WTC11 (cell line): ENCODE results near the gene FAM200B. TPM values are rescaled to one million over a fixed set of nuclear protein-coding genes. Genes with fewer than 3 reads are reported as not detected.

Source experiments
- ATAC-seq: fragments of 200-7000 bp; cut with Tn5 transposase; 2 replicates; pipeline ENCODE4 v1.10.0; 2021; ENCODE audit warnings: mild to moderate bottlenecking, moderate library complexity
- CTCF ChIA-PET: fragments of 300-600 bp; sonication (Branson Sonifier 250); formaldehyde crosslinking; loops from one replicate; lab custom pipeline; 2021; ENCODE audit warnings: antibody characterized with exemption; lab: Charles Lee
- POLR2A ChIA-PET: fragments of 350-600 bp; sonication (Branson Sonifier 250); formaldehyde crosslinking; loops from one replicate; lab custom pipeline; 2021; ENCODE audit warnings: antibody characterized with exemption; lab: Charles Lee
- DNase-seq: peaks from one replicate; pipeline ENCODE4 v3.0.0; 2021; ENCODE audit warnings: low spot score
- H3K27ac Mint-ChIP-seq: 2 replicates; pipeline ENCODE4 v1.8.0; 2021; ENCODE audit warnings: mixed read lengths
- H3K27me3 Mint-ChIP-seq: 2 replicates; pipeline ENCODE4 v1.8.0; 2021; ENCODE audit warnings: low read depth, mild to moderate bottlenecking, moderate library complexity, mixed read lengths
- H3K36me3 Mint-ChIP-seq: 2 replicates; pipeline ENCODE4 v1.8.0; 2021; ENCODE audit warnings: mixed read lengths
- H3K4me1 Mint-ChIP-seq: 2 replicates; pipeline ENCODE4 v1.8.0; 2022; ENCODE audit warnings: mixed read lengths
- H3K4me3 Mint-ChIP-seq: 2 replicates; pipeline ENCODE4 v1.8.0; 2021; ENCODE audit warnings: mild to moderate bottlenecking, moderate library complexity, mixed read lengths
- H3K9me3 Mint-ChIP-seq: 2 replicates; pipeline ENCODE4 v1.8.0; 2021; ENCODE audit warnings: mixed read lengths
- AFF4 ChIP-seq: sonication (generic); formaldehyde crosslinking; IDR thresholded peaks from 2 replicates; pipeline ENCODE4 v1.8.1; 2023; ENCODE audit warnings: mild to moderate bottlenecking, missing genetic modification reagents, borderline replicate concordance
- CDX4 ChIP-seq: fragments of 250-450 bp; sonication (Bioruptor Pico); IDR thresholded peaks from 2 replicates; pipeline ENCODE4 v1.9.0; 2021; ENCODE audit warnings: moderate library complexity, mild to moderate bottlenecking, inconsistent platforms, borderline replicate concordance
- CREB1 ChIP-seq: sonication (generic); formaldehyde crosslinking; IDR thresholded peaks from 2 replicates; pipeline ENCODE4 v1.8.0; 2023; ENCODE audit warnings: mild to moderate bottlenecking, missing genetic modification reagents
- ELF4 ChIP-seq: sonication (generic); formaldehyde crosslinking; IDR thresholded peaks from 2 replicates; pipeline ENCODE4 v1.8.1; 2022; ENCODE audit warnings: low read depth, mild to moderate bottlenecking, moderate library complexity, missing genetic modification reagents
- FOXJ3 ChIP-seq: sonication (generic); formaldehyde crosslinking; IDR thresholded peaks from 2 replicates; pipeline ENCODE4 v1.9.0; 2021; ENCODE audit warnings: missing genetic modification reagents, mild to moderate bottlenecking, borderline replicate concordance
- FOXP4 ChIP-seq: sonication (generic); formaldehyde crosslinking; IDR thresholded peaks from 2 replicates; pipeline ENCODE4 v1.8.0; 2022; ENCODE audit warnings: mild to moderate bottlenecking, missing genetic modification reagents
- GTF2I ChIP-seq: fragments of 250-450 bp; sonication (Bioruptor Pico); conservative IDR thresholded peaks from 2 replicates; pipeline ENCODE4 v1.4.0; 2021; ENCODE audit warnings: mild to moderate bottlenecking
- HMGA2 ChIP-seq: fragments of 250-450 bp; sonication (Bioruptor Pico); IDR thresholded peaks from 2 replicates; pipeline ENCODE4 v1.4.0; 2021; ENCODE audit warnings: mild to moderate bottlenecking, moderate library complexity
- MXD4 ChIP-seq: fragments of 250-450 bp; sonication (Bioruptor Pico); IDR thresholded peaks from 2 replicates; pipeline ENCODE4 v1.8.0; 2021; ENCODE audit warnings: mild to moderate bottlenecking, moderate library complexity, borderline replicate concordance
- NFYB ChIP-seq: sonication (generic); formaldehyde crosslinking; conservative IDR thresholded peaks from 2 replicates; pipeline ENCODE4 v1.8.0; 2022; ENCODE audit warnings: low read depth, missing genetic modification reagents
- SOX15 ChIP-seq: fragments of 250-450 bp; sonication (Bioruptor Pico); IDR thresholded peaks from 2 replicates; pipeline ENCODE4 v1.9.0; 2021; ENCODE audit warnings: mild to moderate bottlenecking
- TCF7 ChIP-seq: sonication (generic); formaldehyde crosslinking; IDR thresholded peaks from 2 replicates; pipeline ENCODE4 v1.8.0; 2022; ENCODE audit warnings: mild to moderate bottlenecking, low read depth, missing genetic modification reagents, moderate library complexity
- TP53 ChIP-seq: sonication (generic); formaldehyde crosslinking; IDR thresholded peaks from 2 replicates; pipeline ENCODE4 v1.8.1; 2023; ENCODE audit warnings: mild to moderate bottlenecking, missing genetic modification reagents
- ZNF232 ChIP-seq: sonication (generic); formaldehyde crosslinking; IDR thresholded peaks from 2 replicates; pipeline ENCODE4 v1.8.0; 2022; ENCODE audit warnings: mild to moderate bottlenecking, missing genetic modification reagents
- ZNF281 ChIP-seq: sonication (generic); formaldehyde crosslinking; IDR thresholded peaks from 2 replicates; pipeline ENCODE4 v1.8.0; 2023; ENCODE audit warnings: mild to moderate bottlenecking, missing genetic modification reagents
- ZNF317 ChIP-seq: sonication (generic); formaldehyde crosslinking; IDR thresholded peaks from 2 replicates; pipeline ENCODE4 v1.8.1; 2023; ENCODE audit warnings: low read depth, mild to moderate bottlenecking, moderate library complexity, missing genetic modification reagents, borderline replicate concordance
- ZNF396 ChIP-seq: fragments of 250-450 bp; sonication (Bioruptor Pico); IDR thresholded peaks from 2 replicates; pipeline ENCODE4 v1.8.0; 2021; ENCODE audit warnings: mild to moderate bottlenecking, moderate library complexity, borderline replicate concordance
- total RNA-seq: library from RNA; stranded (reverse); gene quantifications from 3 replicates; pipeline ENCODE4 v1.2.3, GENCODE V29; 2021

The FAM200B gene
- total RNA-seq, 1 experiment from 2014 or later: 28.4 TPM

GRCh38 chr4:15718465-15718864 lies 36.8 kb downstream of the FAM200B start:
- H3K27ac Mint-ChIP-seq: no peak overlapping the region

GRCh38 chr4:15718959-15719358 lies 37.3 kb downstream of the FAM200B start:
- ATAC-seq (no peak), DNase-seq (no peak)
- no peaks in the 10 kb centered on the region for H3K27me3 Mint-ChIP-seq
- TF ChIP-seq FOXP4 (CRISPR knock-in tag): no peak
- TF ChIP-seq CREB1 (CRISPR knock-in tag): no peak
- no peak for TF ChIP-seq ZNF317
- TF ChIP-seq HMGA2 (CRISPR knock-in tag): no peak
- no peak for TF ChIP-seq CDX4
- TF ChIP-seq FOXJ3 (CRISPR knock-in tag): no peak
- TF ChIP-seq MXD4 (CRISPR knock-in tag): no peak
- no peak for TF ChIP-seq ELF4 (CRISPR knock-in tag)
- no peak for TF ChIP-seq SOX15
- TF ChIP-seq TP53 (CRISPR knock-in tag): no peak
- no peak for TF ChIP-seq TCF7 (CRISPR knock-in tag)
- no peak for TF ChIP-seq GTF2I (CRISPR knock-in tag)
- no peak for TF ChIP-seq ZNF232 (CRISPR knock-in tag)
- TF ChIP-seq AFF4 (CRISPR knock-in tag): no peak
- no peak for TF ChIP-seq ZNF396 (CRISPR knock-in tag)
- H3K4me1 Mint-ChIP-seq: peaks cover 7% of the 10 kb centered on the region
- H3K36me3 Mint-ChIP-seq: no peaks in the 10 kb centered on the region
- no peak overlapping the region for H3K4me3 Mint-ChIP-seq
- no peak overlapping the region for H3K27ac Mint-ChIP-seq
- ChIA-PET POLR2A (no interaction called here), CTCF (no interaction called here)
- no peaks in the 10 kb centered on the region; the same call in 1 of the 2 replicates for H3K9me3 Mint-ChIP-seq

More at GRCh38 chr4:15718465-15718864, 36.8 kb downstream of the FAM200B start:
- ATAC-seq (no peak), DNase-seq (no peak)
- H3K36me3 Mint-ChIP-seq: no peaks in the 10 kb centered on the region
- CTCF ChIA-PET: interaction anchor here (1.4 kb wide), 1 partner anchor 19 kb away, joined by 5 read pairs; no protein-coding TSS in a partner anchor
- no peaks in the 10 kb centered on the region for H3K27me3 Mint-ChIP-seq
- TF ChIP-seq ZNF281 (CRISPR knock-in tag) (no peak), NFYB (CRISPR knock-in tag) (no peak)
- peaks cover 7% of the 10 kb centered on the region for H3K4me1 Mint-ChIP-seq
- no peak overlapping the region for H3K4me3 Mint-ChIP-seq
- POLR2A ChIA-PET: no interaction called here
- H3K9me3 Mint-ChIP-seq: no peaks in the 10 kb centered on the region; the same call in 1 of the 2 replicates
